IMR-90 (cell line): ENCODE measurements around the gene GDF10. TPM values are rescaled to one million over a fixed set of nuclear protein-coding genes. Genes with fewer than 3 reads are reported as not detected.

ENCODE experiments used
- ATAC-seq: fragments of 200-7000 bp; cut with Tn5 transposase; 2 replicates; pipeline ENCODE4 v1.9.1; 2020; ENCODE audit warnings: low read depth, mild to moderate bottlenecking, moderate library complexity
- BruUV-seq: library from RNA; stranded (reverse); fragments of 400-500 nt; replicated peaks from 2 replicates; lab custom pipeline; 2021; lab: Mats Ljungman, UMichigan
- CTCF ChIA-PET: fragments of 300-600 bp; formaldehyde crosslinking; extraction: SDS; loops from one replicate; lab custom pipeline; 2021; ENCODE audit warnings: antibody characterized with exemption; lab: Yijun Ruan, JAX
- POLR2A ChIA-PET: fragments of 300-600 bp; sonication (Branson Sonifier 250); formaldehyde crosslinking; loops from one replicate; lab custom pipeline; 2022; ENCODE audit warnings: antibody characterized with exemption; ENCODE audit not compliant: unreplicated experiment; lab: Charles Lee
- DNase-seq: peaks from one replicate; pipeline ENCODE4 v3.0.0; 2013
- H2AFZ ChIP-seq: replicated peaks from 2 replicates; pipeline ENCODE3; 2013; ENCODE audit warnings: low read length, mild to moderate bottlenecking; ENCODE audit not compliant: poor library complexity
- H2AK5ac ChIP-seq: 2 replicates; pipeline ENCODE4 v1.6.1; 2013; ENCODE audit warnings: low read depth, low read length, inconsistent platforms
- H2AK9ac ChIP-seq: replicated peaks from 2 replicates; pipeline ENCODE3; 2013; ENCODE audit warnings: mild to moderate bottlenecking, low read depth, low read length, moderate library complexity; ENCODE audit not compliant: poor library complexity
- H2BK120ac ChIP-seq: 2 replicates; pipeline ENCODE4 v1.6.1; 2013; ENCODE audit warnings: low read depth, low read length, inconsistent platforms
- H2BK15ac ChIP-seq: 3 replicates; pipeline ENCODE4 v1.6.1; 2013; ENCODE audit warnings: low read depth, low read length, inconsistent platforms
- H2BK20ac ChIP-seq: 2 replicates; pipeline ENCODE4 v1.6.1; 2013; ENCODE audit warnings: low read depth, mild to moderate bottlenecking, inconsistent platforms, low read length, moderate library complexity
- H2BK5ac ChIP-seq: 2 replicates; pipeline ENCODE4 v1.6.1; 2013; ENCODE audit warnings: mild to moderate bottlenecking, low read depth, low read length, inconsistent platforms; ENCODE audit not compliant: poor library complexity, severe bottlenecking
- H3K14ac ChIP-seq: replicated peaks from 2 replicates; pipeline ENCODE4 v1.6.1; 2013; ENCODE audit warnings: low read depth, low read length, inconsistent platforms
- H3K18ac ChIP-seq: 2 replicates; pipeline ENCODE4 v1.6.1; 2013; ENCODE audit warnings: low read depth, low read length, control low read depth
- H3K23ac ChIP-seq: 2 replicates; pipeline ENCODE4 v1.6.1; 2013; ENCODE audit warnings: low read depth, low read length, inconsistent platforms
- H3K27ac ChIP-seq: 2 replicates; pipeline ENCODE4 v1.5.1; 2013; ENCODE audit warnings: mild to moderate bottlenecking, control low read depth, low read length; ENCODE audit not compliant: insufficient read depth
- H3K27me3 ChIP-seq: 2 replicates; pipeline ENCODE4 v1.6.1; 2013; ENCODE audit warnings: low read length; ENCODE audit not compliant: control insufficient read depth, insufficient read depth
- H3K36me3 ChIP-seq: 2 replicates; pipeline ENCODE4 v1.6.1; 2013; ENCODE audit warnings: low read length, mixed read lengths; ENCODE audit not compliant: control insufficient read depth, insufficient read depth
- H3K4ac ChIP-seq: 2 replicates; pipeline ENCODE4 v1.6.1; 2013; ENCODE audit warnings: low read depth, low read length, inconsistent platforms
- H3K4me1 ChIP-seq: 2 replicates; pipeline ENCODE4 v1.6.1; 2013; ENCODE audit warnings: low read length, mixed read lengths; ENCODE audit not compliant: control insufficient read depth, insufficient read depth
- H3K4me2 ChIP-seq: 2 replicates; pipeline ENCODE4 v1.6.1; 2013; ENCODE audit warnings: low read depth, mild to moderate bottlenecking, control low read depth, low read length, moderate library complexity
- H3K4me3 ChIP-seq: 2 replicates; pipeline ENCODE4 v1.5.1; 2013; ENCODE audit warnings: low read depth, mild to moderate bottlenecking, control low read depth, low read length, moderate library complexity; ENCODE audit not compliant: insufficient read depth
- H3K56ac ChIP-seq: 2 replicates; pipeline ENCODE4 v1.6.1; 2013; ENCODE audit warnings: low read length, inconsistent platforms; ENCODE audit not compliant: insufficient read depth; ENCODE audit errors: extremely low read depth
- H3K79me1 ChIP-seq, 2 experiments: 2 replicates each; pipeline ENCODE4 v1.6.1; 2013; ENCODE audit warnings: low read length in 2 of 2, inconsistent platforms in 1 of 2, low read depth in 1 of 2
- H3K9ac ChIP-seq: 2 replicates; pipeline ENCODE4 v1.6.1; 2013; ENCODE audit warnings: low read depth, low read length, control low read depth
- H3K9me1 ChIP-seq: 2 replicates; pipeline ENCODE4 v1.6.1; 2013; ENCODE audit warnings: low read length, inconsistent platforms; ENCODE audit not compliant: insufficient read depth
- H3K9me3 ChIP-seq: 2 replicates; pipeline ENCODE4 v1.6.1; 2013; ENCODE audit warnings: low read length; ENCODE audit not compliant: control insufficient read depth, insufficient read depth
- H4K20me1 ChIP-seq: 2 replicates; pipeline ENCODE4 v1.6.1; 2013; ENCODE audit warnings: low read length, inconsistent platforms; ENCODE audit not compliant: insufficient read depth
- H4K5ac ChIP-seq: 2 replicates; pipeline ENCODE4 v1.6.1; 2013; ENCODE audit warnings: mild to moderate bottlenecking, low read depth, low read length, control low read depth
- H4K8ac ChIP-seq, 2 experiments: 2 replicates each; pipeline ENCODE4 v1.6.1; 2013; ENCODE audit warnings: low read depth in 2 of 2, low read length in 2 of 2, control low read depth in 1 of 2, inconsistent platforms in 1 of 2
- H4K91ac ChIP-seq: 2 replicates; pipeline ENCODE4 v1.6.1; 2013; ENCODE audit warnings: low read depth, low read length, inconsistent platforms; ENCODE audit not compliant: insufficient read depth
- BHLHE40 ChIP-seq: fragments of 150-350 bp; IDR thresholded peaks from 2 replicates; pipeline ENCODE4 v1.6.1; 2016; ENCODE audit warnings: mild to moderate bottlenecking, low read depth, low read length
- FOS ChIP-seq: fragments of 150-350 bp; IDR thresholded peaks from 2 replicates; pipeline ENCODE4 v1.6.1; 2016; ENCODE audit warnings: low read depth, low read length
- MAZ ChIP-seq: IDR thresholded peaks from 2 replicates; pipeline ENCODE4 v1.6.1; 2012; ENCODE audit warnings: low read depth, mild to moderate bottlenecking, low read length, improper control_type of control experiment, moderate library complexity, borderline replicate concordance
- NFE2L2 ChIP-seq: fragments of 150-350 bp; IDR thresholded peaks from 2 replicates; pipeline ENCODE4 v1.6.1; 2016; ENCODE audit warnings: low read depth, mild to moderate bottlenecking, low read length
- POLR2A ChIP-seq: IDR thresholded peaks from 2 replicates; pipeline ENCODE4 v1.6.1; 2012; ENCODE audit warnings: mild to moderate bottlenecking, low read depth, low read length
- RAD21 ChIP-seq: IDR thresholded peaks from 2 replicates; pipeline ENCODE4 v1.6.1; 2012; ENCODE audit warnings: low read length, improper control_type of control experiment
- RCOR1 ChIP-seq: IDR thresholded peaks from 2 replicates; pipeline ENCODE4 v1.6.1; 2012; ENCODE audit warnings: mild to moderate bottlenecking, low read length, improper control_type of control experiment; ENCODE audit not compliant: insufficient replicate concordance
- RFX5 ChIP-seq: IDR thresholded peaks from 2 replicates; pipeline ENCODE4 v1.8.0; 2012; ENCODE audit warnings: low read depth, mild to moderate bottlenecking, low read length, moderate library complexity
- SMC3 ChIP-seq: fragments of 150-350 bp; IDR thresholded peaks from 2 replicates; pipeline ENCODE4 v1.6.1; 2016; ENCODE audit warnings: low read depth, mild to moderate bottlenecking, antibody characterized with exemption, low read length, moderate library complexity
- WGBS, 2 experiments: methylation state at CpG; one replicate each; pipeline versions ENCODE4 v1.1.5 to v1.1.7; 2013; ENCODE audit warnings: missing lambda C conversion rate in 2 of 2; ENCODE audit not compliant: insufficient read length in 1 of 2; ENCODE audit errors: extremely low coverage in 2 of 2; 5-methylcytosine and 5-hydroxymethylcytosine counted together
- dilution Hi-C: fragments of 300-500 bp; cut with HindIII; formaldehyde crosslinking; loops from one replicate; pipeline ENCODE4 v1.14.3; 2018; ENCODE audit warnings: low sequenced_read_pairs; ENCODE audit not compliant: unreplicated experiment
- in situ Hi-C: fragments of 300-500 bp; cut with MboI; formaldehyde crosslinking; loops from 3 replicates; pipeline ENCODE4 v1.14.3; 2019; ENCODE audit warnings: low sequenced_read_pairs, inconsistent platforms, mixed read lengths
- intact Hi-C: fragments of 100-400 bp; cut with micrococcal nuclease; formaldehyde crosslinking; loops from 2 replicates; pipeline ENCODE4 v1.10.0; 2022
- polyA plus RNA-seq, 3 experiments: library from polyadenylated mRNA; depleted of rRNA; stranded (reverse); fragments of >200 nt; gene quantifications; 2 replicates each; pipeline ENCODE4 v1.2.3, GENCODE V29; 2012; ENCODE audit warnings: low replicate concordance in 1 of 3
- total RNA-seq: library from RNA; depleted of rRNA; stranded (reverse); fragments of >200 nt; gene quantifications from 2 replicates; pipeline ENCODE4 v1.2.3, GENCODE V29; 2012
- TF ChIP-seq, protein P1 (sequence below): fragments of 150-350 bp; IDR thresholded peaks from 2 replicates; pipeline ENCODE4 v1.6.1; 2016; ENCODE audit warnings: low read depth, mild to moderate bottlenecking, low read length, moderate library complexity, borderline replicate concordance
- TF ChIP-seq, protein P2 (sequence below): conservative IDR thresholded peaks from 2 replicates; pipeline ENCODE4 v1.5.1; 2012; ENCODE audit warnings: mild to moderate bottlenecking, low read depth, low read length, improper control_type of control experiment

The GDF10 gene
- total and polyA plus RNA-seq, 2 of the 4 experiments (the other 2 are of a cell fraction): 0.34 TPM; not detected in 1

DNA sequence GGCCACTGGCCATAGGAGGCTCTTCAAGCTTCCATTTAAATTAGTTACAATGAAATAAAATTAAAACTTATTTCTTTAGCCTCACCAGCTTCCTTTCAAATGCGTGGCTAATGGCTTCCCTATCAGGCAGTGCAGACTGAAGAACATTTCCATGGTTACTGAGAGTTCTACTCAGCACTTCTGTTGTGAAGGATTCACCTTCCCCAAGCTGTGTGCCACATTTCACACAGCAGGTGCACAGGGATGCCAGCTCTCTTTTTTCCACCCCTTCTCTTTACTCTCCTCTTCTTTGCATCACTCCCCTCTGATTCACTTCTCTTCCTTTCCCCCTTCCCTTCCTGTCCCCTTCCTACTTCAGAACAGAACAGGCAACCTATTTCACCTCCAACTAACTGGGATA lies 23.1 kb downstream of the GDF10 start:
- H2BK20ac ChIP-seq: no peak overlapping the region
- no peak overlapping the region for H2BK5ac ChIP-seq
- H3K23ac ChIP-seq: no peak overlapping the region
- H3K4me2 ChIP-seq: no peak overlapping the region
- H3K79me1 ChIP-seq: no peaks in the 10 kb centered on the region
- H3K9ac ChIP-seq: no peak overlapping the region
- H3K14ac ChIP-seq: no peak overlapping the region
- H3K4me1 ChIP-seq: no peaks in the 10 kb centered on the region
- CTCF ChIA-PET: no interaction called here
- peaks cover 43% of the 10 kb centered on the region for H3K27me3 ChIP-seq
- H2AK9ac ChIP-seq: no peak overlapping the region
- H2AK5ac ChIP-seq: no peak overlapping the region
- DNase-seq: no peak
- H2AFZ ChIP-seq: no peak overlapping the region
- peaks cover 4% of the 10 kb centered on the region; the same call in 1 of the 2 replicates for H3K9me1 ChIP-seq
- no peak overlapping the region for H3K27ac ChIP-seq
- no peak for ATAC-seq
- intact Hi-C loops (no loop called here), dilution Hi-C loops (no loop called here), in situ Hi-C loops (no loop called here)
- H2BK15ac ChIP-seq: no peak overlapping the region; the same call in 2 of the 3 replicates
- WGBS, 2 experiments: no CpG with 5 or more reads among the region's 1 CpG
- H3K56ac ChIP-seq: no peak overlapping the region
- H3K18ac ChIP-seq: no peak overlapping the region
- TF ChIP-seq, protein P1, sequence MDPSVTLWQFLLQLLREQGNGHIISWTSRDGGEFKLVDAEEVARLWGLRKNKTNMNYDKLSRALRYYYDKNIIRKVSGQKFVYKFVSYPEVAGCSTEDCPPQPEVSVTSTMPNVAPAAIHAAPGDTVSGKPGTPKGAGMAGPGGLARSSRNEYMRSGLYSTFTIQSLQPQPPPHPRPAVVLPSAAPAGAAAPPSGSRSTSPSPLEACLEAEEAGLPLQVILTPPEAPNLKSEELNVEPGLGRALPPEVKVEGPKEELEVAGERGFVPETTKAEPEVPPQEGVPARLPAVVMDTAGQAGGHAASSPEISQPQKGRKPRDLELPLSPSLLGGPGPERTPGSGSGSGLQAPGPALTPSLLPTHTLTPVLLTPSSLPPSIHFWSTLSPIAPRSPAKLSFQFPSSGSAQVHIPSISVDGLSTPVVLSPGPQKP: no peak
- TF ChIP-seq RCOR1 (no peak), POLR2A (no peak), RAD21 (no peak), BHLHE40 (no peak), MAZ (no peak), FOS (no peak), SMC3 (no peak), RFX5 (no peak), NFE2L2 (no peak)
- TF ChIP-seq, protein P2, sequence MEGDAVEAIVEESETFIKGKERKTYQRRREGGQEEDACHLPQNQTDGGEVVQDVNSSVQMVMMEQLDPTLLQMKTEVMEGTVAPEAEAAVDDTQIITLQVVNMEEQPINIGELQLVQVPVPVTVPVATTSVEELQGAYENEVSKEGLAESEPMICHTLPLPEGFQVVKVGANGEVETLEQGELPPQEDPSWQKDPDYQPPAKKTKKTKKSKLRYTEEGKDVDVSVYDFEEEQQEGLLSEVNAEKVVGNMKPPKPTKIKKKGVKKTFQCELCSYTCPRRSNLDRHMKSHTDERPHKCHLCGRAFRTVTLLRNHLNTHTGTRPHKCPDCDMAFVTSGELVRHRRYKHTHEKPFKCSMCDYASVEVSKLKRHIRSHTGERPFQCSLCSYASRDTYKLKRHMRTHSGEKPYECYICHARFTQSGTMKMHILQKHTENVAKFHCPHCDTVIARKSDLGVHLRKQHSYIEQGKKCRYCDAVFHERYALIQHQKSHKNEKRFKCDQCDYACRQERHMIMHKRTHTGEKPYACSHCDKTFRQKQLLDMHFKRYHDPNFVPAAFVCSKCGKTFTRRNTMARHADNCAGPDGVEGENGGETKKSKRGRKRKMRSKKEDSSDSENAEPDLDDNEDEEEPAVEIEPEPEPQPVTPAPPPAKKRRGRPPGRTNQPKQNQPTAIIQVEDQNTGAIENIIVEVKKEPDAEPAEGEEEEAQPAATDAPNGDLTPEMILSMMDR: no peak
- no peak overlapping the region for H4K91ac ChIP-seq
- no peaks in the 10 kb centered on the region for H4K20me1 ChIP-seq
- no peaks in the 10 kb centered on the region for H3K9me3 ChIP-seq
- H3K4me3 ChIP-seq: no peak overlapping the region
- no peak overlapping the region for H2BK120ac ChIP-seq
- no peaks in the 10 kb centered on the region for H3K36me3 ChIP-seq
- H4K8ac ChIP-seq: no peak overlapping the region
- no peak overlapping the region for H3K4ac ChIP-seq
- H4K5ac ChIP-seq: no peak overlapping the region
- BruUV-seq: no TSS peak
- POLR2A ChIA-PET: no interaction called here
